Glomerular endothelial cell (primary cell): ENCODE measurements around the gene AGAP2. TPM values are rescaled to one million over a fixed set of nuclear protein-coding genes. Genes with fewer than 3 reads are reported as not detected.

Experiments
- DNase-seq: peaks from one replicate; pipeline ENCODE4 v3.0.0-alpha.2; 2011; ENCODE audit warnings: low read depth, low spot score; ENCODE audit errors: extremely low read depth
- total RNA-seq: library from RNA; depleted of rRNA; stranded (reverse); fragments of >200 nt; gene quantifications from 2 replicates; pipeline ENCODE4 v1.2.3, GENCODE V29; 2015

The AGAP2 gene
- total RNA-seq, 1 donor from 2014 or later: 0.47 TPM

- no peak for DNase-seq
Observed at GRCh38 chr12:57737467-57738460, 778 bp downstream of the AGAP2 start.

GRCh38 chr12:57736741-57737466, 1.6 kb downstream of the AGAP2 start:
- no peak for DNase-seq

- DNase-seq: no peak
Observed at GRCh38 chr12:57735952-57736740, 2.4 kb downstream of the AGAP2 start.

GRCh38 chr12:57735198-57735855, 3.2 kb downstream of the AGAP2 start:
- no peak for DNase-seq

- no peak for DNase-seq
Observed at GRCh38 chr12:57734591-57734990, 4.0 kb downstream of the AGAP2 start.

- DNase-seq: no peak
Observed at GRCh38 chr12:57733928-57734327, 4.6 kb downstream of the AGAP2 start.

- no peak for DNase-seq
Observed at GRCh38 chr12:57732726-57733593, 5.6 kb downstream of the AGAP2 start.

GRCh38 chr12:57732270-57732669, 6.3 kb downstream of the AGAP2 start:
- DNase-seq: no peak

- no peak for DNase-seq
Observed at GRCh38 chr12:57731411-57732080, 7.0 kb downstream of the AGAP2 start.

GRCh38 chr12:57730336-57731067, 8.0 kb downstream of the AGAP2 start:
- no peak for DNase-seq

- no peak for DNase-seq
Observed at GRCh38 chr12:57729321-57729844, 9.2 kb downstream of the AGAP2 start.

GRCh38 chr12:57727758-57728395, 10.7 kb downstream of the AGAP2 start:
- DNase-seq: no peak

- no peak for DNase-seq
Observed at GRCh38 chr12:57726884-57727757, 11.4 kb downstream of the AGAP2 start.

GRCh38 chr12:57726151-57726883, 12.2 kb downstream of the AGAP2 start:
- no peak for DNase-seq

GRCh38 chr12:57725851-57726150, 12.7 kb downstream of the AGAP2 start:
- DNase-seq: no peak
